Cardiac muscle cell (in vitro differentiated cells and primary cell): ENCODE data around the gene RUNX3. TPM values are rescaled to one million over a fixed set of nuclear protein-coding genes. Genes with fewer than 3 reads are reported as not detected.

Experiments
- DNase-seq, 2 donors: peaks; one replicate each; pipeline versions ENCODE4 v3.0.0 to v3.0.0-alpha.2; 2010 to 2017; ENCODE audit warnings: low read depth in 1 of 2, low spot score in 1 of 2
- H3K27ac ChIP-seq: fragments of 200-600 bp; sonication (generic); 2 replicates; pipeline ENCODE4 v1.5.1; 2016
- H3K27me3 ChIP-seq: fragments of 200-600 bp; sonication (generic); 2 replicates; pipeline ENCODE4 v1.6.0; 2016; ENCODE audit warnings: control low read depth
- H3K36me3 ChIP-seq: fragments of 200-600 bp; sonication (generic); 2 replicates; pipeline ENCODE4 v1.5.1; 2016; ENCODE audit warnings: control low read depth
- H3K4me1 ChIP-seq: fragments of 200-600 bp; sonication (generic); 2 replicates; pipeline ENCODE4 v1.8.1; 2017; ENCODE audit warnings: low read depth, mild to moderate bottlenecking, mixed run types
- H3K4me3 ChIP-seq: fragments of 200-600 bp; sonication (generic); 2 replicates; pipeline ENCODE4 v1.5.1; 2016; ENCODE audit warnings: mild to moderate bottlenecking
- H3K9me3 ChIP-seq: fragments of 200-600 bp; sonication (generic); 2 replicates; pipeline ENCODE4 v1.5.1; 2017; ENCODE audit warnings: low read depth, mild to moderate bottlenecking, control low read depth
- polyA plus RNA-seq: library from polyadenylated mRNA; unstranded; fragments of >200 nt; fragmentation: Nextera tagmentation; extraction: Ambion mirVana; gene quantifications from 2 replicates; pipeline ENCODE4 v1.2.1, GENCODE V29; 2016
- total RNA-seq: library from RNA; depleted of rRNA; stranded (reverse); fragments of >200 nt; gene quantifications from 2 replicates; pipeline ENCODE4 v1.2.3, GENCODE V29; 2016
- TF ChIP-seq, protein P1 (sequence below): IDR thresholded peaks from 2 replicates; pipeline ENCODE4 v1.5.1; 2012; ENCODE audit warnings: low read depth, mild to moderate bottlenecking, low read length

RUNX3 gene
- total and polyA plus RNA-seq, 2 experiments from 2014 or later = not detected

DNA sequence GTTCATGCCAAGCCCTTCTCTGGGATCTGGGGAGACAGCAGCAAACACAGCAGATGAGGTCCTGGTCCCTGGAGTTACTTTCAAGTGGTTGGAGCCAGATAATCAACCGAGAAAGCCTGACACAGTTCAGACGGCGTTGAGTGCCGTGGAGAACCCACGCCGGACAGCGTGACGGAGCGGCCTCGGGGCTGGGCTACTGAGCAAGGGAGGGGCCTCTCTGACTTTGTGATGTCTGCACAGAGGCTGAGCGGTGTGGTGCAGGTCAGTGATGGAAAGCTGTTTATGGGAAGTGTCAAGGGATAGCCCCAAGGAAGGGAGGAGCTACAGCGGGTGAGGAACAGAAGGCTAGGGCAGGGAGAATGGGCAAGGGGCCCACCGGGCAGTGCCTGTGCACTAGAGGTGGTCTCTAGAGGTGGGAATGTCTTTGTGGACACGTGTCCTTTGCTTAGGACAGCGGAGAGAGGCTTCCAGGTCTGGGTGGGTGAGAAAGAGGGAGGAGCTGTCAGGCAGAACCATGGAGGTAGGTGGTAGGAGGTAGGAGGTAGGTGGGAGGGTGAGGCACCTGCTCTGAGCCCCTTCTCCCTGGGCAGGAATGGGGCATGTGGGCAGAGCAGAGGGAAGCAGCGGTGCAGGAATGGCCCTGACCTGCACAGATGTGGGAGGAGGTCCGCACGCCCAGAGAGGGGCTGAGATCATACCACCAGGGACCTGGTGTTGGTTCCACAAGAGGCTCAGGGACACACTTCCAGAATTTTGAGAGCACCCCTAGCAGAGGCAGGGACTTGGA is 62.8 kb downstream of the RUNX3 start:
- Histone ChIP-seq H3K27me3 (no peaks in the 10 kb centered on the region), H3K4me3 (no peak overlapping the region), H3K27ac (no peak overlapping the region), H3K4me1 (peaks cover 8% of the 10 kb centered on the region), H3K36me3 (no peaks in the 10 kb centered on the region), H3K9me3 (no peaks in the 10 kb centered on the region)
- TF ChIP-seq, protein P1, sequence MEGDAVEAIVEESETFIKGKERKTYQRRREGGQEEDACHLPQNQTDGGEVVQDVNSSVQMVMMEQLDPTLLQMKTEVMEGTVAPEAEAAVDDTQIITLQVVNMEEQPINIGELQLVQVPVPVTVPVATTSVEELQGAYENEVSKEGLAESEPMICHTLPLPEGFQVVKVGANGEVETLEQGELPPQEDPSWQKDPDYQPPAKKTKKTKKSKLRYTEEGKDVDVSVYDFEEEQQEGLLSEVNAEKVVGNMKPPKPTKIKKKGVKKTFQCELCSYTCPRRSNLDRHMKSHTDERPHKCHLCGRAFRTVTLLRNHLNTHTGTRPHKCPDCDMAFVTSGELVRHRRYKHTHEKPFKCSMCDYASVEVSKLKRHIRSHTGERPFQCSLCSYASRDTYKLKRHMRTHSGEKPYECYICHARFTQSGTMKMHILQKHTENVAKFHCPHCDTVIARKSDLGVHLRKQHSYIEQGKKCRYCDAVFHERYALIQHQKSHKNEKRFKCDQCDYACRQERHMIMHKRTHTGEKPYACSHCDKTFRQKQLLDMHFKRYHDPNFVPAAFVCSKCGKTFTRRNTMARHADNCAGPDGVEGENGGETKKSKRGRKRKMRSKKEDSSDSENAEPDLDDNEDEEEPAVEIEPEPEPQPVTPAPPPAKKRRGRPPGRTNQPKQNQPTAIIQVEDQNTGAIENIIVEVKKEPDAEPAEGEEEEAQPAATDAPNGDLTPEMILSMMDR = no peak
- DNase-seq = no peak

DNA sequence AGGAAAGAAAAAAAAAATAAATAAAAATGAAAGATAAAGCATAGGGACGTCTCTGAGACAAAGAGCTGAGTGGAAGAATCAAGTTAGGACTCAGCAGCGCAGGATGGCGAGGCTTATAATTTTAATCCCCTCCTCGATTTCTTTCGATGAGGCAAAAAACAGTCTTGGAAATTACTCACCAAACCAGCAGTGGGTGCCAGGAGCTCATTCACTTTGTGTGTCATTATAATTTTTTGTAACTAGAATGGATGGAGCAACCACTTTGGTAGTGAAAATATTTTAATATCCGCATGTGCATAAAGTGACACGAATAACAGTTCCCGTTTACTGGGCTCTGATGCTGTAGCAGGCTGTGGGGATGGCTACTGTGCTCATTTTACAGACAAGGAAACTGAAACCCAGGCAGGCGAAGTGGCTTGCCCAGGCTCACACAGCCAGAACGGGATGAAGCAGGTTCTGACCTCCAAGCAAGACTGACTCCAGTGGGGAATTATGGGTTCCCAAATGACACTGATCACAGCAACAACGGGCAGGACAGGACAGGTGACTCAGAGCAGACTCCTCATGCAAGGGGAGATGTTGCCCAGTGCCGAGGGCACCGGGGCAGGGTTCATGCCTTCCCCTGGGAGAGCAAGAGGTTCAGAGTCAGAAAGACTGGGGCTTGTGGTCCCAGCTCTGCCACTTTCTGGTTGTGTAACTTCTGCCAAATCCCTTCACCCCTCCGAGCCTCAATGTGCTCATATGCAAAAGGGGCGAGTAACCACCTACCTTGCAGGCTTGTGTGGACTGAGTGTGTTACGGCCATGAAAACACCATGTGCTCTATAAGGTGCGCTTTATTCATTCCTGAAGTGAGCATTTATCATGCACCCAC is 63.6 kb downstream of the RUNX3 start:
- H3K4me1 ChIP-seq = peaks cover 8% of the 10 kb centered on the region
- no peaks in the 10 kb centered on the region for H3K36me3 ChIP-seq
- H3K27ac ChIP-seq = no peak overlapping the region
- DNase-seq = no peak
- no peaks in the 10 kb centered on the region for H3K27me3 ChIP-seq
- H3K9me3 ChIP-seq = no peaks in the 10 kb centered on the region
- H3K4me3 ChIP-seq = no peak overlapping the region
- TF ChIP-seq, protein P1 = no peak

DNA sequence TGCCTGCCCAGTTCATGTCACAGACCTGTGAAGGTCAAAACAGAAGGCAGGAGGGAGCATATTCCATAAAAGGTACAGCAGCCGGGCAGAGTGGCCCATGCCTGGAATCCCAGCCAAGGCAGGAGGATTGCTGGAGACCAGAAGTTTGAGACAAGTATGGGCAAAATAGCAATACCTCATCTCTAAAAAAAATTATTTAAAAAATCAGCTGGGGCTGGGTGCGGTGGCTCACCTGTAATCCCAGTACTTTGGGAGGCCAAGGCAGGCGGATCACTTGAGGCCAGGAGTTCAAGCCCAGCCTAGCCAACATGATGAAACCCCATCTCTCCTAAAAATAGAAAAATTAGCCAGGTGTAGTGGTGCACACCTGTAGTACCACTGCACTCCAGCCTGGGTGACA is 64.5 kb downstream of the RUNX3 start:
- Histone ChIP-seq H3K9me3 (no peaks in the 10 kb centered on the region), H3K27me3 (no peaks in the 10 kb centered on the region), H3K36me3 (no peaks in the 10 kb centered on the region), H3K27ac (no peak overlapping the region), H3K4me1 (peaks cover 8% of the 10 kb centered on the region), H3K4me3 (no peak overlapping the region)
- no peak for DNase-seq
- TF ChIP-seq, protein P1 = no peak

DNA sequence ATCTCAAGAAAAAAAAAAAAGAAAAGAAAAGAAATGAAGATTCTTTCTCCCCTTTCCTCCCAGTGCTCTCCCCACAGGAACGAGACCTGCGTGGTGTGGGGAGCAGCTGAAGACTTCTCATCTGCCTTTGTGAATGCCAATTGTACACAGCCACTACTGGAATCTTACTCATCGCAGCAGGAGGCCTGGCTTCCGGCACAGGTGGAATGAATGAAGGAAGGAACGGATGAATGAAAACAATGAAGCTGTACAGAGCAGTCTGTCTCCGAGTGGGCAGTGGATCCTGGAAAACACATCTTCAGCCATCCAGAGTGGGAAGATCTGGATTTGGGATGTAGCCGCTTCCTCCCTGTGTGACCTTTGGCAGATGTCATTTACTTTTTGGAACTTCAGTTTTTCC is 64.9 kb downstream of the RUNX3 start:
- no peaks in the 10 kb centered on the region for H3K9me3 ChIP-seq
- no peak overlapping the region for H3K4me3 ChIP-seq
- TF ChIP-seq, protein P1 = no peak
- H3K27me3 ChIP-seq = no peaks in the 10 kb centered on the region
- DNase-seq = no peak
- no peaks in the 10 kb centered on the region for H3K36me3 ChIP-seq
- peaks cover 8% of the 10 kb centered on the region for H3K4me1 ChIP-seq
- H3K27ac ChIP-seq = no peak overlapping the region

DNA sequence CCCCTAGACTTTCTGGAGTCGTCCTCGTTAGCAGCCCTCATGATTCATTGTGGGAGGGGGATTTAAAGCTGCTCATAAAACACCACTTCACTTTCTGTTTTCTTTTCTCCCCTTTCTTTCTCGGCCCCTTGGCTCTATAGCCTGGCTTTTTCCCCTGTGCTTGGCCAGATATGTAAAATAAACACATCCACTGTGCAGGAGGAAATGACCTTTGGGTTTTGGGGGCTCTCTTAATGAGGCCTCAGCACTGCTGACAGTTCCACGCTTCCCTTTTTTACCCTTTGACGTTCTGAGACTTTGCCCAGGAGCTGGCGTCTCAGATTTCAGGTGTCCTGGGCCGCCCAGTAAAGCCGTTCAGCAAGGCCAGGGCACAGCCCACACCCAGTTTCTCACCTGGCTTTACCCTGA is 65.7 kb downstream of the RUNX3 start:
- no peak overlapping the region for H3K27ac ChIP-seq
- no peaks in the 10 kb centered on the region for H3K9me3 ChIP-seq
- no peaks in the 10 kb centered on the region for H3K27me3 ChIP-seq
- peak in 1 of 2 donors; percentile 54 for DNase-seq
- H3K4me1 ChIP-seq = peaks cover 8% of the 10 kb centered on the region
- H3K36me3 ChIP-seq = no peaks in the 10 kb centered on the region
- no peak overlapping the region for H3K4me3 ChIP-seq
- TF ChIP-seq, protein P1 = no peak
